NB4 (cell line): Measurements from ENCODE around the gene CDH22.

Experiments used
- DNase-seq: peaks from one replicate; pipeline ENCODE4 v3.0.0; 2010; ENCODE audit warnings: low read depth
- H3K4me3 ChIP-seq: one replicate; pipeline ENCODE4 v1.5.1; 2011; ENCODE audit warnings: mild to moderate bottlenecking, low read depth, low read length, moderate library complexity
- CTCF ChIP-seq: IDR thresholded peaks from one replicate; pipeline ENCODE4 v1.5.1; 2012; ENCODE audit warnings: low read depth, low read length
- MAX ChIP-seq: IDR thresholded peaks from 2 replicates; pipeline ENCODE4 v1.6.1; 2011; ENCODE audit warnings: low read depth, low read length
- MYC ChIP-seq: IDR thresholded peaks from 2 replicates; pipeline ENCODE4 v1.6.1; 2011; ENCODE audit warnings: low read depth, low read length
- POLR2A ChIP-seq: IDR thresholded peaks from 2 replicates; pipeline ENCODE4 v1.6.1; 2011; ENCODE audit warnings: mild to moderate bottlenecking; ENCODE audit not compliant: insufficient read length; ENCODE audit errors: extremely low read depth

The CDH22 gene

GRCh38 chr20:46276531-46276930 is 31.8 kb downstream of the CDH22 start:
- no peak overlapping the region for H3K4me3 ChIP-seq
- DNase-seq = no peak
- TF ChIP-seq MYC (no peak), MAX (no peak), CTCF (no peak)

- no peak overlapping the region for H3K4me3 ChIP-seq
- DNase-seq = no peak
- TF ChIP-seq POLR2A = no peak
- no peak for TF ChIP-seq MYC
- no peak for TF ChIP-seq CTCF
- no peak for TF ChIP-seq MAX
Measured at GRCh38 chr20:46275091-46275490, 33.2 kb downstream of the CDH22 start.

GRCh38 chr20:46273717-46274116 is 34.6 kb downstream of the CDH22 start:
- DNase-seq = no peak

GRCh38 chr20:46272389-46273047 is 35.8 kb downstream of the CDH22 start:
- DNase-seq = no peak
- TF ChIP-seq CTCF = no peak
- no peak for TF ChIP-seq MYC
- TF ChIP-seq POLR2A = no peak
- TF ChIP-seq MAX = no peak

More at GRCh38 chr20:46273717-46274116, 34.6 kb downstream of the CDH22 start:
- H3K4me3 ChIP-seq = no peak overlapping the region
- no peak for TF ChIP-seq CTCF
- no peak for TF ChIP-seq POLR2A
- TF ChIP-seq MYC = no peak
- TF ChIP-seq MAX = no peak

GRCh38 chr20:46270977-46271744 is 37.1 kb downstream of the CDH22 start:
- TF ChIP-seq MYC = no peak
- TF ChIP-seq MAX = no peak
- no peak for TF ChIP-seq CTCF
- TF ChIP-seq POLR2A = no peak
- no peak overlapping the region for H3K4me3 ChIP-seq
- no peak for DNase-seq

More at GRCh38 chr20:46272389-46273047, 35.8 kb downstream of the CDH22 start:
- no peak overlapping the region for H3K4me3 ChIP-seq
